Panc1 (cell line): ENCODE measurements around the gene MYH7B.

Experiments
- POLR2AphosphoS5 ChIP-seq: IDR thresholded peaks from 2 replicates; pipeline ENCODE4 v1.6.1; 2012; ENCODE audit warnings: mild to moderate bottlenecking, low read depth, low read length, moderate library complexity
- REST ChIP-seq, 2 experiments: IDR thresholded peaks; 2 replicates each; pipeline ENCODE4 v1.6.1; 2011 to 2012; ENCODE audit warnings: low read depth in 2 of 2, control low read depth in 1 of 2, low read length in 1 of 2, mild to moderate bottlenecking in 1 of 2, moderate library complexity in 1 of 2; ENCODE audit not compliant: insufficient read depth in 1 of 2
- SIN3A ChIP-seq: IDR thresholded peaks from 2 replicates; pipeline ENCODE4 v1.6.1; 2012; ENCODE audit warnings: low read depth, mild to moderate bottlenecking, low read length, moderate library complexity, borderline replicate concordance; ENCODE audit not compliant: insufficient read depth
- TF ChIP-seq, protein P1 (sequence below): fragments of 450-650 bp; IDR thresholded peaks from 2 replicates; pipeline ENCODE4 v1.5.1; 2017; ENCODE audit warnings: mild to moderate bottlenecking

GRCh38 chr20:34978092-34978744 is 22.6 kb downstream of the MYH7B start:
- TF ChIP-seq, protein P1, sequence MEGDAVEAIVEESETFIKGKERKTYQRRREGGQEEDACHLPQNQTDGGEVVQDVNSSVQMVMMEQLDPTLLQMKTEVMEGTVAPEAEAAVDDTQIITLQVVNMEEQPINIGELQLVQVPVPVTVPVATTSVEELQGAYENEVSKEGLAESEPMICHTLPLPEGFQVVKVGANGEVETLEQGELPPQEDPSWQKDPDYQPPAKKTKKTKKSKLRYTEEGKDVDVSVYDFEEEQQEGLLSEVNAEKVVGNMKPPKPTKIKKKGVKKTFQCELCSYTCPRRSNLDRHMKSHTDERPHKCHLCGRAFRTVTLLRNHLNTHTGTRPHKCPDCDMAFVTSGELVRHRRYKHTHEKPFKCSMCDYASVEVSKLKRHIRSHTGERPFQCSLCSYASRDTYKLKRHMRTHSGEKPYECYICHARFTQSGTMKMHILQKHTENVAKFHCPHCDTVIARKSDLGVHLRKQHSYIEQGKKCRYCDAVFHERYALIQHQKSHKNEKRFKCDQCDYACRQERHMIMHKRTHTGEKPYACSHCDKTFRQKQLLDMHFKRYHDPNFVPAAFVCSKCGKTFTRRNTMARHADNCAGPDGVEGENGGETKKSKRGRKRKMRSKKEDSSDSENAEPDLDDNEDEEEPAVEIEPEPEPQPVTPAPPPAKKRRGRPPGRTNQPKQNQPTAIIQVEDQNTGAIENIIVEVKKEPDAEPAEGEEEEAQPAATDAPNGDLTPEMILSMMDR: no peak
- TF ChIP-seq POLR2AphosphoS5 (no peak), SIN3A (no peak), REST (IDR thresholded peaks at IDR 0.05; ENCODE audit: insufficient read depth in 1 of 2, low read depth in 2 of 2, low read length in 1 of 2) (no peak)
